ENCODE data around the gene RAB19. TPM values are rescaled to one million over a fixed set of nuclear protein-coding genes. Genes with fewer than 3 reads are reported as not detected.
A peak's percentile ranks its signal among the peaks of the same experiment; 100 is the strongest.

RAB19 gene
- total and polyA plus RNA-seq, 9 of the 15 experiments (the other 6 are each of a cell fraction or from before 2014, with no cell fraction given), result not detected

- peaks cover 44% of the 10 kb centered on the region for H3K36me3 ChIP-seq (ENCODE audit: control insufficient read depth, insufficient read depth, low read length)
- in situ Hi-C loops (cut with MboI), result no loop called here
- FAIRE-seq, result no peak
- H2AFZ ChIP-seq (ENCODE audit: low read depth, low read length), result no peak overlapping the region
- H3K27ac ChIP-seq (ENCODE audit: extremely low read depth, low read depth, low read length), result no peak overlapping the region
- ChIA-PET POLR2A (interaction anchor here (0.5 to 4.0 kb wide), 6 partner anchors 9 to 52 kb away, joined by 3 to 15 read pairs (median 4); no protein-coding TSS in a partner anchor), CTCF (ENCODE audit: low intra/inter-chr PET ratio) (no interaction called here)
- 81% methylated on average over 8 of the region's 8 CpGs for WGBS (ENCODE audit: insufficient coverage, low coverage, missing lambda C conversion rate)
- no peaks in the 10 kb centered on the region for H3K9me1 ChIP-seq (ENCODE audit: control insufficient read depth, insufficient read depth, low read length)
- H3K4me1 ChIP-seq (replicated peaks in 1 of 2; ENCODE audit: control insufficient read depth in 2 of 2, insufficient read depth in 2 of 2, low read length in 2 of 2), result no peaks in the 10 kb centered on the region
- TF ChIP-seq PHB (CRISPR knock-in tag; IDR thresholded peaks at IDR 0.05), result no peak
- no peak for TF ChIP-seq RBFOX2 (IDR thresholded peaks at IDR 0.05; ENCODE audit: low read depth, low read length)
- no peak for TF ChIP-seq GTF2B (IDR thresholded peaks at IDR 0.05; ENCODE audit: extremely low read depth, insufficient read length)
- TF ChIP-seq BACH1 (tag; IDR thresholded peaks at IDR 0.05), result no peak
- no peak for TF ChIP-seq MTF1 (CRISPR knock-in tag; IDR thresholded peaks at IDR 0.05; ENCODE audit: borderline replicate concordance)
- no peak for TF ChIP-seq U2AF1 (optimal IDR thresholded peaks at IDR 0.05; ENCODE audit: low read depth, low read length)
- no peak for TF ChIP-seq ZNF184 (CRISPR knock-in tag; IDR thresholded peaks at IDR 0.05)
- no peak for TF ChIP-seq CBFA2T2 (conservative IDR thresholded peaks at IDR 0.05)
- TF ChIP-seq SIN3B (IDR thresholded peaks at IDR 0.05; ENCODE audit: low read depth), result no peak
- no peak for TF ChIP-seq MCM7 (IDR thresholded peaks at IDR 0.05)
- TF ChIP-seq NR1H2 (CRISPR knock-in tag; IDR thresholded peaks at IDR 0.05), result no peak
- no peak for TF ChIP-seq VEZF1 (CRISPR knock-in tag; IDR thresholded peaks at IDR 0.05)
- no peak overlapping the region for H3K9ac ChIP-seq (ENCODE audit: insufficient read depth in 1 of 2, low read depth in 2 of 2, low read length in 2 of 2)
- no peaks in the 10 kb centered on the region for H3K79me2 ChIP-seq (ENCODE audit: control insufficient read depth, insufficient read depth, low read length)
- no peak overlapping the region for H3K4me2 ChIP-seq (ENCODE audit: insufficient read depth, low read length)
- no peak overlapping the region for H3K4me3 ChIP-seq
- no peaks in the 10 kb centered on the region for H4K20me1 ChIP-seq (replicated peaks; ENCODE audit: control insufficient read depth, insufficient read depth, low read length)
- BruUV-seq (replicated peaks), result TSS peak; percentile 21
- no peaks in the 10 kb centered on the region for H3K27me3 ChIP-seq (ENCODE audit: control insufficient read depth in 2 of 2, insufficient read depth in 2 of 2, low read length in 2 of 2)
- H3K9me3 ChIP-seq (replicated peaks; ENCODE audit: control insufficient read depth, insufficient read depth, low read depth, low read length), result no peaks in the 10 kb centered on the region
- intact Hi-C loops (cut with micrococcal nuclease), result no loop called here
- ATAC-seq, result peak; percentile 39
- DNase-seq (ENCODE audit: extremely low read depth in 1 of 4, low spot score in 3 of 4), result no peak
Measured at GRCh38 chr7:140375892-140376730, 27.7 kb upstream of the RAB19 start.
